Measurements from ENCODE around the gene SZRD1.

Gene SZRD1

DNA sequence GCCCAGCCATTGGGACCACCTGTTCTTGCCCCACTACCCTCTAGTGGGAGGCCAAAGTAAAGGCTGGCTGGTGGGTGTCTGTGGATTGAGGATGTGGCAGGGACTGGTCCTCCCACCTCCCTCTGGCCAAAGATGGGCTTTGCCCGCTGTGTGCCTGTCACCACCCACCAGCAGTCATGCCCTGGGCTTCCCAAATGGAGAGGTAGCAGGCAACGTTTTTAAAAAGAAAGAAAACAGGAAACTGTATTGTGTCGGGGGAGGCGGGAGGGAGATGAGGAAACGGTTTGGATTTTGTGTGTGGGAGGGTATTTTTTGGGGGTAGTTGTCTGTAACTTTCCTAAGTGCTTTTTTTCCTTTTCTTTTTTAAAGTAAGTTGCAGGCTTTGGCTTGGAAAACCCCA, 30.1 kb downstream of the SZRD1 start:
- DNase-seq, result no peak

DNA sequence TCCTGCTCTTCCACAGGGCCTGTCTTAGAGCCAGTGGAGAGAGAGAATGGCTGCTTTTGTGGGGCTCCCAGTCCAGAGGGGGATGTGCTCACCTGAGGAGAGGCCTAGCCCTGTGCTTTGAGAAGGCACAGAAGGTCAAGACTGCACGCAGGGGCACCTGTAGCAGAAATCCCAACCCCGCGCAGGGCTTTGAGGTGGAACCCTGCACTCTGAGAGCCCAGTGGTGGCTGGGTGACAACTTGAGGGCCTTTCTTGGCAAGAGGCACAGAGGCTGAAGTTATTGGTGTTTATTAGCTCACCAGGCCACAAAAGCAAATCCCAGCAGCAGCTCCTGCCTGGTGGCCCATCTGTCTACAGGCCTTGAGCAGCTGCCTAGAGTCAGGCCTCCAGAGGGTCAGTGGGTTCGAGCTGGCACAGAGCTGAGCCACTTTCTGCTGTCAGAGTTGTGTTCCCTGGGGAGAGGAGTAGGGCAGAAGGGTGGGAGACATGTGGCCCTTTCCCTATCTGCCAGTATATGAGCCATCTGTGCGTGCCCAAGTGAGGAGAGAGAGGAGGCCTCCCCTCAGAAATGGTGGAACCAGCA, 31.4 kb downstream of the SZRD1 start:
- DNase-seq, result no peak

DNA sequence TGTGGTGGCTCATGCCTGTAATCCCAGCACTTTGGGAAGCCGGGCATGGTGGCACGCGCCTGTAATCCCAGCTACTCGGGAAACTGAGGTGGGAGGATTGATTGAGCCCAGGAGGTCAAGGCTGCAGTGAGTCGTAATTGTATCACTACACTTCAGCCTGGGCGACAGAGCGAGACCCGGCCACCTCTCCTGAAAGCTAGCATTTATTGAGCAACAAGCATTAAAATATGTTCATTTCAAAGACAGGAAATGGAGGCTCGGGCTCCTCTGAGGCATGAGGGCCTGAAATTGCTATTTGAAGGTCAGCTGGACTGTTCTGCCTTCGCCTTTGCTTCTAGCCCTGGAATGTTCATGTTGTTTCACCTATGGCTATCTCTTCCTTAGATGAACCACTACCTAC, 35.7 kb downstream of the SZRD1 start:
- DNase-seq, result no peak

DNA sequence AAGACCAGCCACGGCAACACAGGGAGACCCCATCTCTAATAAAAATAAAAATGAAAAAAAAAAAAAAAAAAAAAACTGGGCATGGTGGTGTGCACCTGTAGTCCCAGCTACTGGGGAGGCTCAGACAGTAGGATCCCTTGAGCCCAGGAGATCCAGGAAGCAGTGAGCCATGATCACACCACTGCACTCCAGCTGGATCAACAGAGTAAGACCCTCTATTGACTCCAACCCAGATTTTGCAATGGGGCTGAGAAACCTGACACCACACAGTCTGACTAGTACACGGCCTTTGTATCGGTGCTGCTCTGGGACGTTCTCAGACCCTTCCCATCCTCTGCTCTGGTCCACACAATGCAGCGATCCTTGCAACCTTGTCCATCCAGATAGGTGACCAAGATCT, 38.4 kb downstream of the SZRD1 start:
- DNase-seq, result no peak

DNA sequence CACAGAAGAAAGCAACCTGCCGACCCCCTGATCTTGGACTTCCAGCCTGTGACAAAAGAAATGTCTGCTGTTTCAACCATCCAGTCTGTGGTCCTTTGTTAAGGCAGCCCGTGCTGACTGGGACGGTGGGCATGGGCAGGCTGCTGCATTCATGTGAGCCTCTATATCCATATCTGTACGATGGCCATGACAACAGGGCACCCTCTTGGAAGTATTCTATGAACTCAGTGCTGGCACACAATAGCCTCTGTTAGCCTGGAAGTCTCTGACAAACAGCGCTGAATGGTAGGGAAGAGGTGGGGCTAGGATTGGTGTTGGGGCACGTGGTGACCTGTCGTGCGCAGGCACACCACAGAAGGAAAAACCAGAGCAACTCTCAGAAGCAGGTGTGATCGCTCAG, 39.8 kb downstream of the SZRD1 start:
- DNase-seq, result no peak

DNA sequence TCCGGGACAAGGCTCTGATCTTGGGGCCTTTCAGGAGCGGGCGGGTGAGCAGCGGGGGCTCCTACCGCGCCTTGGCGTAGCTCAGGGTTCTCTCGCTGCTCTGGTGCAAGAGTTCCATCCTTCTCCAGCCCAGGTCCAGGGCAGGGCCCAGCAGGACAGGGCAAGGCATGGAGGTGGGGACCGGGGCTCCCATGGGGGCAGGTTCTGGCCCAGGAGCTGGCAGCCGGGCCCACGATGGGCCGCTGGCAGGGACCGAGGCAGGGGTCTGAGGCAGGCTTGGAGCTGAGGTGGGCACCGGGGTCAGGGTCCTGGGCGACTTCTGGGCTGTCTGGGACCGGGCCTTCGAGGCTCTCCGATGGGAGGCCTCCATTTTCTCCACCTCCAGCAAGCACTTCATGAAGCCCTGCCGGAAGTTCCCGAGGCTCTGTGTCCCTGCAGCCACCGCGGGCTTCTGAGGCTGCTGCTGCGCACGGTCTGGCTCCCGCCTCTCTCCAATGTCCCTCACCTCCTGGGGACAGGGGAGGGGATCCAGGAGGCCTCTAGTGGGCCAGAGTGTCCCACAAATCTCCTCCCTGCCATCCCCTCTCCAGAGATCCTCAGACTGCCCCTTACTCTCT, 42.6 kb downstream of the SZRD1 start:
- no peak for DNase-seq

DNA sequence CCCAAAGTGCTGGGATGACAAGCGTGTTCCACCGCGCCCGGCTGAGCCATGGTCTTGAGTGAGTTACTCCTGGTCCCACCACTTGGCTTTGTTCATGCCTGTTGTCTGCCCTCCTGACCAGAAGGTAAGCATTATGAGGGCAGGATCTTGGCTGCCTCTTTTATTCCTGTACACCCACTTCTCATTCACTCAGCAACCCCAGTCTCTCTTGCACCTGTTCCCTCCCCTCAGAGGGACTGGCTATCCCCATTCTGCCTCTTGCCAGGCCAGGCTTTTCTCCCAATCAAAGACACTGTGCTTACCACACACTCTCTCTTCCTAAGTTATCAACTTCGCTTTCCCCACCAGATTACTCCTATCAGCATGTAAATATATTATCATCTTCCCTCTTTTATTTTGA, 43.8 kb downstream of the SZRD1 start:
- no peak for DNase-seq

DNA sequence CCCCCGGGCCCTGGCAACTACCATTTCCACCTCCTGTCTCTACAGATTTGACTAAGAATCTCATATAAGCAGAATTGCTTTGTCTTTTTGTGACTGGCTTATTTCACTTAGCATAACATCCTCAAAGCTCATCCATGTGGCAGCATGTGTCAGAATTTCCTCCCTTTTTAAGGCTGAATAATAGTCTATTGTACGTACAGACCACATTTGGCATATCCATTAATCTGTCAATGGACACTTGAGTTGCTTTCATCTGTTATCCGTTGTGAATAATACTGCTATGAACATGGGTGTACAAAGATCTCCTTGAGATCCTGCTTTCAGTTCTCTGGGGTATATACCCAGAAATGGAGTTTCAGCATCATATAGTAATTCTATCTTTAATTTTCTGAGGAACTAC, 46.1 kb downstream of the SZRD1 start:
- no peak for DNase-seq

DNA sequence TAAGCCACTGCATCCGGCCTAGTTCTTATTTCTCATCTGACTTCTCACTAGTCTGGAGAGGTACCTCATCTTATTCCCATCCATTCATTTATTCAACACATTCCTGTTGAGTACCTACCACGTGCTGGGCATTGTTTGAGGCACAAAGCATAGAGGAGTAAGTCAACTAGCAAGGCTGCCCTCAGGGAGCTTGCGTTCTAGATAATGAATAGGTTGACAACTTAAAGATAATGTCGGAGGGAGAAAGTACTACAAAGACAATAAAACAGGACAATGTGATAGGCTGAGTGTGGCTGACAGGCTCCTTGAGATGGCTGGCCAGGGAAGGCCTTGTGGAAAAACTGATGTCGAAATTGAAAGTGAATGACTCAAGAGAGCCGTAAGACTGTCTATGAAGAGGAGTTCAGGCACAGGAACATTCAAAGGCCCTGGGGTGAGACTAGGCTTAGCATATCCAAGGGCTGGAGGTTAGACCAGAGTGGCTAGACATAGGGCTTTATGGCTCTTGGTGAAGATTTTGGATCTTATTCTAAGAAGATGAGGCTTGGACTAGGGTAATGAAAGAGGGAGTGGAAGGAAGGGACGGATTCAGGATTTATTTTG, 51.9 kb downstream of the SZRD1 start:
- no peak for DNase-seq

DNA sequence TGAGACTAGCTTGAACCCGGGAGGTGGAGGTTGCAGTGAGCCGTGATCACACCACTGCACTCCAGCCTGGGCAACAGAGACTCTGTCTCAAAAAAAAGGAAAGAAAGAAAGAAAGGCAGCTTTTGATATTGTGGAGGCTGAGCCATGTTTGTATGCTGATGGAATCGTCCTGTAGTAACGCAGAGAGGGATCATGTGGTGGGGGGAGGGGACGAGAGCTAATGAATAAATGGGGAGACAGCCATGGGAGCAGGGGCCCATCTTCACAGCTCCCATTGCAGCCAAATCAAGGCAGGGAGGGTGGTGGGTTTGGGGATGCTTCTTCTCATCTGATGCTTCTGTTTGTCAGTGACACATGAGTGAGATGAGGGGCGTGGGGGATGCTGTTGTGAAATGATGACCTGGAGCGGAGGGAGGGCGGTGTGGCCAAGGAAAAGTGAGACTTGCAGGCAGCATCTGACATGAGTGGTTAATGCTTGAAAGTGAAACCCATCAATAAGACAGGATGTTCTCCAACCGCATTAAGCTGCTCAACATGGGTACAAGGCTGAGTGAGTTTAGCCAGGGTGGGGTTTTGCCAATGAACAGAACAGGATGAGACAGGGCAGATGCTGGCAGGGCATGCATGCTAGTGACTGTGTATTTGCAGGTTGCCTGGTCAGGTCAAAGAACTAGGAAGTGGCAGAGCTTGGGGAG, 53.5 kb downstream of the SZRD1 start:
- DNase-seq, result no peak

DNA sequence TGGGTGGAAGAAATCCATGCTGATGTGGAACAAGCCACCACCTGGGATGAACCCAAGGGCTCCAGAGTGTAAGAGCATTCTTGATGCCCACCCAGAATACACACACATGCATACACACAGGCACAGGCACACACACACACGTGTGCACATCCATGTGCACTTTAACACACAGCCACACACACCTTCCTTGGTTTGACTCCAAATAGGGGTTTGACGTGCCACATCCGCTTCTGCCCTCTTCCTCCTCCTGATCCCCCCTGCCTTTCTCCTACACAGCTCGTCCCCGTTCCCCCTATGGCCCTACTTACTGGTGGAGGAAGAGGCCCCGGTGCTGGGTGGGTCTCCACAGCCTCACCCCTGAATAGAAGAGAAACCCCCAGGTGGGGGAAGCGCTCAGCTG, 54.2 kb downstream of the SZRD1 start:
- no peak for DNase-seq

DNA sequence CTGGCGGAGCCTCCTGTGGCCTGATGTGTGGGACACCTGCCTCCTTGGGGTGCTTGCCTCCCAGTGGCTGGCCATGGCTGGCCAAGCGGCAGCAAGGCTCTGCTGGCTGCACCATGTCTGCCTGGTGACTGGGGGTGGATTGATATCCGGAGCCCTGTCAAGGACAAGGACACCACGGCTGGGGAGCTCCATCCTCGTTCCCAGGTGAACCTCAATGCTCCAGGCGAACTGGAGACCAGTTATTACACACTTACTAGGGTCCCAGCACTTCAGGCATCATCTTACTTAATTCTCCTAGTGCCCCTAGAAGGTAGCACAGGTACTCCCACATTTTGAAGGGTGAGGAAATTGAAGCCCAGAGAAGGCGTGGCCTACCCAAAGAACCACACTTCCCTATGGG, 55.0 kb downstream of the SZRD1 start:
- DNase-seq, result no peak

DNA sequence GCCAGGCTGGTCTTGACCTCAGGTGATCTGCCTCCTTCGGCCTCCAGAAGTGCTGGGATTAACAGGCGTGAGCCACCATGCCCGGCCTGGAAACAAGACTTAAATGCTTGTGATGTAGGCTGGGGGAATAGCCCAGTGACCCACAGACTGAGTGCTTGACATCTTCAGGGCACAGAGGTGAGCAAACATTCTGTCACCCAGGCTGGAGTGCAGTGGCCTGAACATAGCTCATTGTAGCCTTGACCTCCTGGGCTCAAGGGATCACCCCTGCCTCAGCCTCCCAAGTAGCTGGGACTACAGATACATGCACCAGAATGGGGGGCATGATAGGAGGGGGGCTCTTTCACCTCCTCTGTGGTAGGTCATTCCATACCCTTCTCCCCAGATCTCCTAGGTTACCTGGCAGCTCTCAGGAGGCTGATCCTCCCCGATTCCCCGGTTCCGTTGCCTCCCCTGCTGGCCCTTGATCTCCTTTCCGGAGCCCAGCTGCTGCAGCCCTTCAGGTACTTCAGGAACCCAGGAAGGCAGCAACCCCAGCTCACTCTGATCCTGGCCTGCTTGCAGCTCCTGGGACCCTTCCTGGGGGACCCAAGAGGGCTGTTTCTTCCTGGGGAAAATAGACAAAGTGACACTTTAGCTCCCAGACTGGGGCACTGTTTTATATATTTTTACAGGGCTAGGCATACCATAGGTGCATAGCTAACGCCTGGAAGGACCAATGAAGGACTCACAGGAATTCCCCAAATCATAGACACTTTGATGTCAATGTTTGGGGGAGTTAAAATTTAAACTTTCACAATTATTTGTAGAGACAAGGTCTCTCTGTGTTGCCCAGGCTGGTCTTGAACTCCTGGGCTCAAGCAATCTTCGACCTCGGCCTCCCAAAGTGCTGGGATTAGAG, 58.3 kb downstream of the SZRD1 start:
- DNase-seq, result no peak

DNA sequence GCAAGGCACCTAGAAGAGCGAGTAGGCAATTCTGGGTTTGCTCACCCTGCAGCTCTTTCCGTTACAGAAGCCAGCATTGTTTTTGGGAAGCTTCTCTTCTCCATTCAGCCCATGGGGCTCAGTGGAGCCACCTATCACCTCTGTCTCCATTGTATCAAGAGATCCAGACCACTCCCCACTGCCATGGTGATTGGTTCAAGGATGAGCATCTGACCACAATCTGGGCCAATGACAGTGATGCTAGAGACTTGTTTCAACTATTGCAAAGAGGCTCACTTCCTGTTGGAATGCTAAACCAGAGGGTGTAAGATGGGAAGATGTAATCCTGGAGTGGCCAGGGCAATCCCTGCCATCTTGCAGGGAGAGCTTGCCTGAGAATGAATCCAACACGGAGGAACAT, 63.6 kb downstream of the SZRD1 start:
- peak; percentile 6 for DNase-seq

DNA sequence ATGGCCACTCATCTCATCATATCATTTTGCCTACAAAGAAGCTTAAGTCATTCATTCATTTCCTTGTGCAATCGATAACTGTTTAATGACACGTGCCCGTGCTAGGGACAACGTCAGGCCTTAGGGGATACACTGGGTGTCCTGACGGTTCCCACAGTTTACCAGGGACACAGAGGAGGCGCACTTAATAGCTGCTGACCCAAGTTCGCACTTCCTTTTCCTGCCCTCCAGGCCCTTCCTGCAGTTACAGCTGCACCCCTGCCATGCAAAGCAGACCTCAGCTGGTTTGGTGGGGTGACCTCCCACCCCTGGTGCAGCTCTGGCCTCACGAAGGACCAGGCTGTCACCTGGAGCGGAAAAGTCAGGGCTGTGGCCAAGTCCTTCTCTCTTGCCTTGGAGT, 66.0 kb downstream of the SZRD1 start:
- no peak for DNase-seq

DNA sequence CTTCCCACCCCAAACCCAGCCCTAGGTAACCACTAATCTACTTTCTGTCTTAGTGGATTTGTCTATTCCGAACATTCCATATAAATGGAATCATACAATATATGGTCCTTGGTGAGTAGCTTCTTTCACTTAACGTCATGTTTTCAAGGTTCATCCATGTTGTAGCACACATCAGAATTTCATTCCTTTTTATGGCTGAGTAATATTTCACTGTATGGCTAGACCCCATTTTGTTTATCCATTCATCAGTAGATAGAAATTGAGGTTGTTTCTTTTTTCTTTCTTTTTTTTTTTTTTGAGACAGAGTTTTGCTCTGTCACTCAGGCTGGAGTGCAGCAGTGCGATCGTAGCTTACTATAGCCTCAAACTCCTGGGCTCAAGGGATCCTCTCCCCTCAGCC, 67.0 kb downstream of the SZRD1 start:
- no peak for DNase-seq

DNA sequence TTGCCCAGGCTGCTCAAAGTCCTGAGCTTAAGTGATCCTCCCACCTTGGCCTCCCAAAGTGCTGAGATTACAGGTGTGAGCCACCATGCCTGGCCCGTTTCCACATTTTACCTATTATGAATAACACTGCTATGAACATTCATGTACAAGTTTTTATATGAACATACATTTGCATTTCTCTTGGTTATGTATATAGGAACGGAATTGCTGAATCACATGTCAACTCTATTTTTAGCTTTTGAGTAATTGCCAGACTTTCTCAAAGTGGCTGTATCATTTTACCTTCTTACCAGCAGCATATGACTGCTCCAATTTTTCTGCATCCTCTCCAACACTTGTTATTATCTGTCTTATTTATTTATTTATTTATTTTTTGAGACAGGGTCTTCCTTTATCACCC, 67.5 kb downstream of the SZRD1 start:
- DNase-seq, result peak; percentile 41

DNA sequence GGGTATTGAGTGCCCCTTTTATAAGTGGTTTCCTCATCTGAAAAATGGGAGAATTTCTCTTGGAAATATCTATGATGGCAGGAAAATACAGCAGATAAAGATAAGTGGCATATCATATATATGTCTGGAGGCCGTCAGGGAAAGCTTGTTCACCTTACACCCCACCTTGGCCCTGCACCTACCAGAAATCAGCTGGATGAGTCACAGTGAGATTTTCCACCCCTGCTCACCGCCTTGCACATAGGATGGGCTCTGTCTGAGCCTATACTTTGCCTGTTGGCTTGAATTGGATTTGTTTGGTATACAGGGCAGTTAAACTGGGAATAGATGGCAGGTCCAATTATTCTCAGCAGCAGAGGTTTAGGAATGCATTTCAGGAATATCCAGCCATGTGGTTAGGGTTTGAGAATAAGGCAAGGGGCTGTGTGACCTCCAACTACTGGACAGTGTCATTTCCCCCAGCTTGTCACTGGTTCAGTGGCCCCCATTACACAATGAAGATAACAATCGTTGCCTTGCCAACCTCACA, 70.0 kb downstream of the SZRD1 start, which contains the start of gene SPATA21:
Gene SPATA21 (minus strand): TSS at position 479 of the 529 bp plus-strand sequence. CDS start 6,053 bp downstream, outside the sequence.
- DNase-seq, result no peak

DNA sequence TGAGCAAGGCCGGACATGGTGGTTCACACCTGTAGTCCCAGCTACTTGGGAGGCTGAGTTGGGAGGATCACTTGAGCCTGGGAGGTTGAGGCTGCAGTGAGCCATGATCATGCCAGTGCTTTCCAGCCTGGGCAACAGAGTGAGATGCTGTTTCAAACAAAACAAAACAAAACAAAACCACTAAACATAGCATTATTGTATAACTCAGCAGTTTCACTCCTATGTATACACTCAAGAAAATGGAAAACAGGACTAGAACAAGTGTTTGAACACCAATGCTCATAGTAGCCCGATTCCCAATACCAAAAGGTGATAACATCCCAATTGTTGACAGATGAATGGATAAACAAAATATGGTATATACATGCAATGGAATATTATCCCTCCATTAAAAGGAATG, 71.5 kb downstream of the SZRD1 start:
- no peak for DNase-seq

DNA sequence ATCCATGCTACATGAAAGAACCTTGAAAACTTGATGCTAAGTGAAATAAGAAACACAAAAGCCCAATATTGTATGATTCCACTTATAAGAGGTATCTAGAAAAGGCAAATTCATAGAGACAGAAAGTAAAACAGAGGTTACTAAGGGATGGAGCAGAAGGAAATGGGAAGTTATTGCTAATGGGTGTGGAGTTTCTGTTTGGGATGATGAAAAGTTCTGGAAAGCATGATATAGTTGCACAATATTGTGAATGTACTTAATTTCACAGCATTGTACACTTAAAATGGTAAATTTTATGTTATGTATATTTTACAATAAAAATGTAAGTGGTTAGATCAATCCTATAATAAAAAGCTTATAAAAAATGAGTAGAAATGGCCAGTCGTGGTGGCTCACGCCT, 71.9 kb downstream of the SZRD1 start:
- no peak for DNase-seq

DNA sequence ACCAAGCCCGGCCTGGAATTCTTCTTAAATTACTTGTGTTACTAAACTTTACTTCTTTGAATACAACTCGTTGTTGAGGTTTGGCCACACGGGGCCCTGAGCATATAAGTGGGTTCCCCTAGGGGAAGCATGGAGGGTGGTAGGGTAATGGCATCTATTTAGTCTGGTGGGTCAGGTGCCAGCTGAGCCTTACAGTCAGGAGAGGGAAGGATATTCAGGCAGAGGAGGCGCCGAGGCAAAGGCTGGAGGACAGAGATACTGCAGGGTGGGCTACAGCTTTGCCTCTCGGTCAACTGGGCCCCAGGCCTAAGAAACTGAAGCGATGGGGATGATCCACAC, 73.1 kb downstream of the SZRD1 start:
- no peak for DNase-seq

DNA sequence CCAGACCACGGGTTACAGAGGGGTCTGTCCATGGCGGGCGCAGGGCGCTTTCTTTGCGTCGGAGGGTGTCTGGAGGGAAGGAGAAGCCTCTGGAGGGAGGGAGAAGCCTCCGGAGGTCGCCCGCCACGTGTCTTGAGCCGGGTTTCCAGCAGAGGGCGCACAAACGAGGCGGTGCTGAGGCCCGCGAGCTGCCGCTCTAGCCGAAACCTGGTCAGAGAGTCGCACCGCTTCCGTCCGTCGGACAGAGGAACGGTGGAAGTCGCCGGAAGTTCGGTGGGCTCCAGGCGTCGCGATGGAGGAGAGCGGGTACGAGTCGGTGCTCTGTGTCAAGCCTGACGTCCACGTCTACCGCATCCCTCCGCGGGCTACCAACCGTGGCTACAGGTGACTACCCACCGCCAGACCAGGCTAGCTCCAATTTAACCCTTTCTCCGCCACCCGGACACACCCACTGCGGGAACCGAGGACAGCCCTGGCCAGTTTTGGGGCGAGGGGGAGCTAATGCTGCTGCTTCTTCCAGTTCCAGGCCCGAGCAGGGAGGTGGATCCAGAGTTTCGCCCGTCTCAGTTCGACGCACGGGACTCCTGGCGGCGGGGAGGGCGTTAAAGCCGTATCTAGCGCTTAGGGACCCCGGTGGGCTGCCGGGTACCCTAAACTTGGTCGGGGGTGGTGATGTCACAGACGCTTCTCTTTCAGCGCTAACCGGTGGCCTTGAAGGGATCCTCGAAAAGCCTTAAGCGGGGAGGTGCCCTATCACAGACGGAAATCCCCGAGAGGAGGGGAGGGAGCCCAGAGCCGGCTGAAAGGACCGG, 73.6 kb downstream of the SZRD1 start, which contains the start of gene NECAP2:
Gene NECAP2 (plus strand): TSS at position 255 of the 812 bp plus-strand sequence. CDS start 38 bp downstream, at position 293.
- peak; percentile 91 for DNase-seq

Data from fibroblast of skin of right quadriceps (primary cell).